Peyer's patch (tissue), 4 donors: ENCODE results near the gene COX17. TPM values are rescaled to one million over a fixed set of nuclear protein-coding genes. Genes with fewer than 3 reads are reported as not detected.
A peak's percentile ranks its signal among the peaks of the same experiment; 100 is the strongest.

ENCODE experiments used
- DNase-seq, 3 donors: peaks; one replicate each; pipeline ENCODE4 v3.0.0-alpha.2; 2017 to 2019
- H3K27ac ChIP-seq, 4 donors: fragments of 200-600 bp; sonication (generic); one replicate each; pipeline ENCODE4 v1.5.1; 2016 to 2019
- H3K27me3 ChIP-seq, 2 donors: fragments of 200-600 bp; sonication (generic); one replicate each; pipeline ENCODE4 v1.5.1; 2019
- H3K36me3 ChIP-seq, 3 donors: fragments of 200-600 bp; sonication (generic); one replicate each; pipeline ENCODE4 v1.5.1; 2016 to 2019
- H3K4me1 ChIP-seq, 4 donors: fragments of 200-600 bp; sonication (generic); one replicate each; pipeline ENCODE4 v1.5.1; 2016 to 2019
- H3K4me3 ChIP-seq, 4 donors: fragments of 200-600 bp; sonication (generic); 1 replicate in 3 of 4; 2 replicates in 1 of 4; pipeline ENCODE4 v1.5.1; 2016 to 2019; ENCODE audit warnings: mild to moderate bottlenecking in 1 of 4
- H3K9me3 ChIP-seq, 4 donors: fragments of 200-600 bp; sonication (generic); one replicate each; pipeline ENCODE4 v1.5.1; 2016 to 2019; ENCODE audit warnings: mild to moderate bottlenecking in 1 of 4
- CTCF ChIP-seq, 6 experiments: fragments of 450-650 bp in 4 of 6; fragments of 200-600 bp in 2 of 6; sonication (generic) in 1 of 6; IDR thresholded peaks; one replicate each; pipeline ENCODE4 v1.5.1; 2017 to 2019; ENCODE audit warnings: antibody characterized with exemption in 6 of 6, mild to moderate bottlenecking in 3 of 6, moderate library complexity in 1 of 6
- POLR2A ChIP-seq, 2 donors: fragments of 450-650 bp; IDR thresholded peaks; one replicate each; pipeline ENCODE4 v1.5.1; 2017; ENCODE audit warnings: antibody characterized with exemption in 2 of 2, mild to moderate bottlenecking in 2 of 2, moderate library complexity in 2 of 2
- total RNA-seq, 4 donors: library from RNA; depleted of rRNA; stranded (reverse); fragments of >200 nt; gene quantifications; one replicate each; pipeline ENCODE4 v1.1.0, GENCODE V29; 2016

Gene COX17
- total RNA-seq, 4 donors from 2014 or later = 30.9 to 57.8 (median 44.8) TPM

- peaks cover 0 to 49% (median 0%) of the 10 kb centered on the region in 3 donors for H3K36me3 ChIP-seq
- H3K27me3 ChIP-seq = no peaks in the 10 kb centered on the region
- no peaks in the 10 kb centered on the region for H3K9me3 ChIP-seq
- no peak overlapping the region for H3K4me3 ChIP-seq
- H3K4me1 ChIP-seq = peaks cover 0 to 17% (median 0%) of the 10 kb centered on the region in 4 donors
- TF ChIP-seq POLR2A (IDR thresholded peaks at IDR 0.05) = no peak
- TF ChIP-seq CTCF (IDR thresholded peaks at IDR 0.05) = no peak
- no peak overlapping the region for H3K27ac ChIP-seq
- DNase-seq = no peak
Measured at GRCh38 chr3:119673875-119674274, 3.3 kb downstream of the COX17 start.

GRCh38 chr3:119672776-119673175, 4.4 kb downstream of the COX17 start:
- Histone ChIP-seq H3K27me3 (no peaks in the 10 kb centered on the region), H3K4me1 (peaks cover 0 to 17% (median 0%) of the 10 kb centered on the region in 4 donors), H3K36me3 (peaks cover 0 to 60% (median 0%) of the 10 kb centered on the region in 3 donors), H3K9me3 (no peaks in the 10 kb centered on the region), H3K27ac (peak overlapping the region in 1 of 4 donors; percentile 10), H3K4me3 (no peak overlapping the region)
- DNase-seq = no peak
- no peak for TF ChIP-seq CTCF (IDR thresholded peaks at IDR 0.05)
- no peak for TF ChIP-seq POLR2A (IDR thresholded peaks at IDR 0.05)

GRCh38 chr3:119669906-119670570, 7.2 kb downstream of the COX17 start:
- H3K4me3 ChIP-seq = no peak overlapping the region
- H3K36me3 ChIP-seq = peaks cover 0 to 60% (median 0%) of the 10 kb centered on the region in 3 donors
- H3K9me3 ChIP-seq = no peaks in the 10 kb centered on the region
- H3K27me3 ChIP-seq = no peaks in the 10 kb centered on the region
- peaks cover 0 to 6% (median 0%) of the 10 kb centered on the region in 4 donors for H3K4me1 ChIP-seq
- no peak overlapping the region for H3K27ac ChIP-seq
- DNase-seq = no peak
- TF ChIP-seq CTCF (IDR thresholded peaks at IDR 0.05) = no peak
- no peak for TF ChIP-seq POLR2A (IDR thresholded peaks at IDR 0.05)

GRCh38 chr3:119665954-119666559, 11.1 kb downstream of the COX17 start:
- Histone ChIP-seq H3K4me1 (no peaks in the 10 kb centered on the region), H3K9me3 (no peaks in the 10 kb centered on the region), H3K27me3 (no peaks in the 10 kb centered on the region), H3K27ac (no peak overlapping the region), H3K36me3 (peaks cover 0 to 22% (median 0%) of the 10 kb centered on the region in 3 donors), H3K4me3 (no peak overlapping the region)
- DNase-seq = no peak
- TF ChIP-seq POLR2A (IDR thresholded peaks at IDR 0.05) (no peak), CTCF (IDR thresholded peaks at IDR 0.05) (no peak)

- no peak overlapping the region for H3K4me3 ChIP-seq
- H3K27ac ChIP-seq = peak overlapping the region in 1 of 4 donors; percentile 32
- no peaks in the 10 kb centered on the region for H3K27me3 ChIP-seq
- DNase-seq = no peak
- no peaks in the 10 kb centered on the region for H3K4me1 ChIP-seq
- no peaks in the 10 kb centered on the region for H3K9me3 ChIP-seq
- TF ChIP-seq CTCF (IDR thresholded peaks at IDR 0.05) (no peak), POLR2A (IDR thresholded peaks at IDR 0.05) (no peak)
- peaks cover 0 to 19% (median 0%) of the 10 kb centered on the region in 3 donors for H3K36me3 ChIP-seq
Measured at GRCh38 chr3:119664850-119665379, 12.3 kb downstream of the COX17 start.
